GM21737 (cell line): Measurements from ENCODE around the gene METTL16.
"Not testable (repeated sequence)": the region's sequence is repeated elsewhere in the genome, so short reads cannot be mapped to it uniquely, and the experiment has no call there.

Experiments
- ATAC-seq: cut with Tn5 transposase; IDR thresholded peaks from one replicate; pipeline ENCODE4 v1.9.1; 2021; ENCODE audit warnings: mild to moderate bottlenecking, moderate library complexity; ENCODE audit not compliant: unreplicated experiment

METTL16 gene, protein sequence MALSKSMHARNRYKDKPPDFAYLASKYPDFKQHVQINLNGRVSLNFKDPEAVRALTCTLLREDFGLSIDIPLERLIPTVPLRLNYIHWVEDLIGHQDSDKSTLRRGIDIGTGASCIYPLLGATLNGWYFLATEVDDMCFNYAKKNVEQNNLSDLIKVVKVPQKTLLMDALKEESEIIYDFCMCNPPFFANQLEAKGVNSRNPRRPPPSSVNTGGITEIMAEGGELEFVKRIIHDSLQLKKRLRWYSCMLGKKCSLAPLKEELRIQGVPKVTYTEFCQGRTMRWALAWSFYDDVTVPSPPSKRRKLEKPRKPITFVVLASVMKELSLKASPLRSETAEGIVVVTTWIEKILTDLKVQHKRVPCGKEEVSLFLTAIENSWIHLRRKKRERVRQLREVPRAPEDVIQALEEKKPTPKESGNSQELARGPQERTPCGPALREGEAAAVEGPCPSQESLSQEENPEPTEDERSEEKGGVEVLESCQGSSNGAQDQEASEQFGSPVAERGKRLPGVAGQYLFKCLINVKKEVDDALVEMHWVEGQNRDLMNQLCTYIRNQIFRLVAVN

DNA sequence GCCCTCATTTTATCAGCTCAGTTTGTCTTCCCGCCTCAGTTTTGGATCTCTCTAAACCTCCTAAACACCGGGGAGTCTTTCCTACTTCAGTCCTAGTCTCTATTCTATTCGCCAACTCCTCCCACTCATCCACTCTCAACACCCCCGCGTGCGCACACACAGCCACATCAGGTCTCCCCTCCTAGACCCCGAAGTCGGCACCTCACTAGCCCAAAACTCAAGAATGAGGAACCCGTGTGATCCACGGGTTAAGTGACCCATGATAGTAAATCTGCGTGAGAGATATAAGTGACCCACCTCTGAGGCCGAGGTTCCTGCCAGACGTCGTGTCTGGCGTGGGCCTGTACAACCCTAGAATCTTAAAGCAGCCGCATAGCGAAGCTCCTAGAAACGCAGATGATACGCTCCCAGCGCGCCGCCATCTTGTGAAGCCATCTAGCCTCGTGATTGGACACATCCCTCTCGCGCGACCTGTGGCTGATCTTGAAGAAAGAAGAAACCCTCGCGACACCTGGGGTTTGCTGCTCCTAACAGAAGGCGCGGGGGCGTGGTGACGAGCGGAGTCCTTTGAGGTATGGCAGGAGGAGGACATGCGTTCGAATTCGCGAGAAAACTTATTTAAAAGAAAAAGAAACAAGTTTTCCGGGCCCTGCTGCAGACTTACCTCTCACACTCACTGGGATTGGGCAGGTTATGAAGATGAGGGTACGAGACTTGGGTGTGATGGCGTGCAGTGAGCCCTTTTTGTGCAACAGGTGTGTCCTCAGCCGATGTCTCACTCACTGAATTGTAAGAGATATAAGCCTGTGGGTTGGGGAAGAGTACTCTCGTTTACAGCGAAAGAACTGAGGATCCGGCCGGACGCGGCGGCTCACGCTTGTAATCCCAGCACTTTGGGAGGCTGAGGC, at the start of gene METTL16:
Gene METTL16 (minus strand): TSS at position 427 of the 908 bp plus-strand sequence. CDS start 9,557 bp downstream, outside the sequence.
- ATAC-seq: peak; percentile 98

GRCh38 chr17:2560658-2561057, 49.0 kb upstream of the METTL16 start:
- ATAC-seq: no peak

GRCh38 chr17:2551928-2552327, 40.2 kb upstream of the METTL16 start:
- ATAC-seq: no peak

DNA sequence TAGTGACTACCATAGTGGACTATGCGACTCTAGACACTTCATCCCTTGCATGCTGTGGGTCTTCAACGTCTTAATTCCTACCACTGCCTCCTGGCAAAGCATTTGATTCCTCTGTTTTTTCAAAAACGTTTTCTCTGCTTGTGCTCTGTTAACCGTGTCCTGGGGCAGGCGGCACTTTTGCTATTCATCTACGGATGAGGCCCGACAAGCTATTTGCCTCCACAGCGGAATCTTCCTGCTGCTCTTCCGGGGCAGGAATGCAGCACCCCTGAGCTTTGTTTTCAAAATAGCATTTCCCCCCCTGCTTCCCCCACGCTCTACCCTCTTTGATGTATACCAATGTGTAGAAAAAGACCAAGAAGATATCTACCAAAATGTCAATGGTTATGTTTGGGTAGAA, 39.8 kb upstream of the METTL16 start:
- ATAC-seq: no peak

GRCh38 chr17:2549392-2550211, 37.9 kb upstream of the METTL16 start:
- ATAC-seq: no peak

GRCh38 chr17:2548026-2548425, 36.3 kb upstream of the METTL16 start:
- ATAC-seq: not testable (repeated sequence)

DNA sequence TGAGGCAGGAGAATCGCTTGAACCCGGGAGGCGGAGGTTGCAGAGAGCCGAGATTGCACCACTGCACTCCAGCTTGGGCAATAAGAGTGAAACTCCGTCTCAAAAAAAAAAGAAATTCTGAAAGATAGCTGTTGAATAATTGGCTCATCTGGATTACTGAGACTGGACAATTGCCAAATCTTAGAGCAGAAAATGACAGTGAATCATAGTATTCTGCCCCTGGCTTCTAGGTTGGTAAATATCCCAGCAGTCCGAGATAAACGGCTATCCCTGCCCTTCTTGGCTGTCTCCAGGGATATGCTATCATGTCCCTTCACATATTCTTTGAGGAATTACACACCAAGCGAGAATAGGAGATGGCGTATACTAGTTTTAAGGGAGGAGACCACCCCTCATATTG, 35.5 kb upstream of the METTL16 start:
- ATAC-seq: no peak

- ATAC-seq: no peak
These were observed 33.7 kb upstream of the METTL16 start for GRCh38 chr17:2545393-2545792.

GRCh38 chr17:2542456-2542855, 30.8 kb upstream of the METTL16 start:
- no peak for ATAC-seq

GRCh38 chr17:2542056-2542455, 30.4 kb upstream of the METTL16 start:
- ATAC-seq: no peak

- ATAC-seq: not testable (repeated sequence)
These were observed 25.9 kb upstream of the METTL16 start for GRCh38 chr17:2537579-2537978.

GRCh38 chr17:2532146-2532720, 20.5 kb upstream of the METTL16 start:
- no peak for ATAC-seq

DNA sequence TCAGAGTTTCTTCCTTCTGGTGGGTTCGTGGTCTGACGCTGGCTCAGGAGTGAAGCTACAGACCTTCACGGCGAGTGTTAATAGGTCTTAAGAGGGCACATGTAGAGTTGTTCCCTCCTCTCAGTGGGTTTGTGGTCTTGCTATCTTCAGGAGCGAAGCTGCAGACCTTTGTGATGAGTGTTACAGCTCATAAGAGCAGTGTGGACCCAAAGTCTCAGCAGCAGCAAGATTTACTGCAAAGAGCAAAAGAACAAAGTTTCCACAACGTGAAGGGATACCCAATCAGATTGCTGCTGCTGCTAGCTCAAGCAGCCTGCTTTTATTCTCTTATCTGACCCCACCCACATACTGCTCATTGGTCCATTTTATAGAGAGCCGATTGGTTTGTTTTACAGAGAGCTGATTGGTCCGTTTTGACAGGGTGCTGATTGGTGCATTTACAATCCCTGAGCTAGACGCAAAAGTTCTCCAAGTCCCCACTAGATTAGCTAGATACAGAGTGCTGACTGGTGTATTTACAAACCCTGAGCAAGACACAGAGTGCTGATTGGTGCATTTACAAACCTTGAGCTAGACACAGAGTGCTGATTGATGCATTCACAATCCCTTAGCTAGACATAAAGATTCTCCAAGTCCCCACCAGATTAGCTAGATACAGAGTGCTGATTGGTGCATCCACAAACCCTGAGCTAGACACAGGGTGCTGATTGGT, 19.7 kb upstream of the METTL16 start:
- not testable (repeated sequence) for ATAC-seq

- not testable (repeated sequence) for ATAC-seq
These were observed 10.2 kb upstream of the METTL16 start for GRCh38 chr17:2521775-2522410.

- no peak for ATAC-seq
These were observed 9.6 kb upstream of the METTL16 start for GRCh38 chr17:2521257-2521656.

- ATAC-seq: no peak
These were observed 5.9 kb upstream of the METTL16 start for GRCh38 chr17:2517539-2517938.

GRCh38 chr17:2511138-2511461, 588 bp downstream of the METTL16 start:
- no peak for ATAC-seq

DNA sequence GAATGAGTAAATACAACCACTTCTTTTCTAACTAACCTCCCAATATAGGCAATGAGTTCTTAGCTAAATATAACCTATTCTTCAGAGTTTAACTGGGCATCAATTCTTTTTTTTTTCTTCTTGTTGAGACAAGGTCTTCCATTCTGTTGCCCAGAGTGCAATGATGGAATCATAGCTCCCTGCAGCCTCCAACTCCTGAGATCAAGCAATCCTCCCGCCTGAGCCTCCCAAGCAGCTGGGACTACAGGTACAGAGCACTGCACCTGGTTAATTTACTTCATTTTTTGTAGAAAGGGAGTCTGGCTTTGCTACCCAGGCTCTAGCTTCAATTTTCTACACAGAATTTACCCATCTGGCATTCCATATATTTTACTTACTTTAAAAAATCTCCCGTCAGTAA, 1.1 kb downstream of the METTL16 start:
- no peak for ATAC-seq

- no peak for ATAC-seq
These were observed 3.7 kb downstream of the METTL16 start for GRCh38 chr17:2508035-2508434.
